ENCODE measurements around the gene DLGAP1. TPM values are rescaled to one million over a fixed set of nuclear protein-coding genes. Genes with fewer than 3 reads are reported as not detected.

Gene DLGAP1
- total and polyA plus RNA-seq, 2 of the 8 experiments (the other 6 are each of a cell fraction or from before 2014, with no cell fraction given), result 11.8 to 16.9 TPM

- Histone ChIP-seq H4K20me1 (replicated peaks in 1 of 2; ENCODE audit: control insufficient read depth in 1 of 2, insufficient read depth in 2 of 2, low read length in 2 of 2) (no peaks in the 10 kb centered on the region), H3K4ac (replicated peaks; ENCODE audit: insufficient read length, low read depth, low read length) (no peak overlapping the region), H4K91ac (replicated peaks; ENCODE audit: insufficient read length, low read length) (no peak overlapping the region), H2BK15ac (ENCODE audit: low read length) (no peak overlapping the region), H3K23me2 (ENCODE audit: low read depth, low read length) (no peaks in the 10 kb centered on the region), H4K5ac (ENCODE audit: insufficient read length, low read depth, low read length) (no peak overlapping the region), H3K14ac (ENCODE audit: insufficient read length) (no peak overlapping the region), H3K23ac (ENCODE audit: insufficient read length) (no peak overlapping the region), H3K79me2 (ENCODE audit: control insufficient read depth in 1 of 2, insufficient read depth in 2 of 2, low read length in 2 of 2) (no peaks in the 10 kb centered on the region), H3K4me1 (replicated peaks in 1 of 4; ENCODE audit: control insufficient read depth in 3 of 4, insufficient read depth in 4 of 4, low read length in 3 of 4) (peaks cover 0 to 8% (median 2%) of the 10 kb centered on the region in 4 experiments; a peak in 3 of 7 replicates), H2BK5ac (ENCODE audit: low read depth, low read length) (no peak overlapping the region), H3K56ac (replicated peaks; ENCODE audit: insufficient read length, low read depth, low read length) (no peak overlapping the region), H3K18ac (ENCODE audit: extremely low read depth, low read length) (no peak overlapping the region), H3K36me3 (ENCODE audit: control insufficient read depth in 2 of 4, insufficient read depth in 4 of 4, low read length in 3 of 4) (no peaks in the 10 kb centered on the region), H2BK120ac (replicated peaks; ENCODE audit: low read depth, low read length) (no peak overlapping the region), H3K27ac (ENCODE audit: low read depth, low read length) (no peak overlapping the region), H4K8ac (ENCODE audit: extremely low read depth, insufficient read depth, low read length) (no peak overlapping the region), H2AK5ac (ENCODE audit: low read depth, low read length) (no peak overlapping the region), H3K4me3 (ENCODE audit: extremely low read depth in 1 of 4, insufficient read depth in 2 of 4, low read depth in 3 of 4, low read length in 4 of 4) (no peak overlapping the region), H3K4me2 (ENCODE audit: insufficient read depth in 1 of 2, low read depth in 2 of 2, low read length in 2 of 2) (no peak overlapping the region), H2AFZ (ENCODE audit: low read length) (no peak overlapping the region), H3K9me3 (ENCODE audit: insufficient read depth in 2 of 2, low read depth in 1 of 2, low read length in 1 of 2) (peaks cover 0 to 2% of the 10 kb centered on the region in 2 experiments; a peak in 1 of 4 replicates), H3K79me1 (ENCODE audit: low read depth, low read length) (no peaks in the 10 kb centered on the region), H3K27me3 (replicated peaks in 1 of 4; ENCODE audit: control insufficient read depth in 3 of 4, extremely low read depth in 1 of 4, insufficient read depth in 3 of 4, low read length in 3 of 4) (no peaks in the 10 kb centered on the region), H2BK20ac (ENCODE audit: low read length) (no peak overlapping the region), H2BK12ac (ENCODE audit: low read depth, low read length) (no peak overlapping the region), H3K9ac (replicated peaks in 1 of 4; ENCODE audit: extremely low read depth in 1 of 4, low read depth in 3 of 4, low read length in 3 of 4) (no peak overlapping the region)
- FAIRE-seq (no peak), DNase-seq (ENCODE audit: low read depth in 1 of 2, low spot score in 2 of 2) (no peak)
- 94% methylated on average over 4 of the region's 4 CpGs; no CpG with 5 or more reads in 1 of the 2 experiments for WGBS, 2 experiments (ENCODE audit: extremely low coverage in 1 of 2, insufficient coverage in 1 of 2, insufficient read length in 1 of 2, insufficient replicate concordance in 2 of 2, low coverage in 1 of 2, low lambda C conversion rate in 2 of 2, missing lambda C conversion rate in 1 of 2)
- CTCF ChIA-PET (ENCODE audit: partially characterized antibody), result no interaction called here
- POLR2A ChIA-PET (ENCODE audit: partially characterized antibody), result no interaction called here
- no peak for TF ChIP-seq JUN (IDR thresholded peaks at IDR 0.05; ENCODE audit: low read depth, low read length)
- no peak for TF ChIP-seq ZNF274 (IDR thresholded peaks at IDR 0.05; ENCODE audit: borderline replicate concordance, extremely low read depth, low read length)
- no peak for TF ChIP-seq ATF3 (IDR thresholded peaks at IDR 0.05; ENCODE audit: insufficient read depth, low read depth, low read length)
- TF ChIP-seq KDM4A (IDR thresholded peaks at IDR 0.05; ENCODE audit: low read depth, low read length, severe bottlenecking), result no peak
- TF ChIP-seq HDAC2 (IDR thresholded peaks at IDR 0.05; ENCODE audit: borderline replicate concordance in 1 of 2, low read depth in 2 of 2, low read length in 2 of 2), result no peak
- TF ChIP-seq TCF12 (IDR thresholded peaks at IDR 0.05; ENCODE audit: low read depth, low read length), result no peak
- no peak for TF ChIP-seq SAP30 (IDR thresholded peaks at IDR 0.05; ENCODE audit: insufficient read depth, insufficient replicate concordance, low read length)
- TF ChIP-seq PHF8 (conservative IDR thresholded peaks at IDR 0.05; ENCODE audit: low read depth, low read length), result no peak
- TF ChIP-seq GTF2F1 (IDR thresholded peaks at IDR 0.05; ENCODE audit: borderline replicate concordance, low read depth, low read length), result no peak
- TF ChIP-seq CBX5 (IDR thresholded peaks at IDR 0.05; ENCODE audit: low read depth, low read length), result no peak
- TF ChIP-seq ATF2 (IDR thresholded peaks at IDR 0.05; ENCODE audit: low read length), result no peak
- no peak for TF ChIP-seq ASH2L (IDR thresholded peaks at IDR 0.05; ENCODE audit: low read length)
Observed at GRCh38 chr18:4078246-4078645, 376.9 kb downstream of the DLGAP1 start.
